OCI-LY7 (cell line): ENCODE measurements around the gene PRKN.

ENCODE experiments used
- CTCF ChIP-seq: fragments of 200-600 bp; sonication (generic); conservative IDR thresholded peaks from 2 replicates; pipeline ENCODE4 v1.5.1; 2014; ENCODE audit warnings: mild to moderate bottlenecking, antibody characterized with exemption, low read length, moderate library complexity, mixed read lengths
- EZH2phosphoT487 ChIP-seq: fragments of 200-600 bp; sonication (generic); IDR thresholded peaks from 2 replicates; pipeline ENCODE4 v1.6.1; 2018; ENCODE audit warnings: low read depth, borderline replicate concordance, mild to moderate bottlenecking, mixed run types, antibody characterized with exemption, low read length, moderate library complexity, mixed read lengths

- TF ChIP-seq CTCF (no peak), EZH2phosphoT487 (no peak)
These were observed 1089.9 kb downstream of the PRKN start for GRCh38 chr6:161637658-161638057.
